Heart left ventricle (tissue), 13 donors: Measurements from ENCODE around the gene SUGCT.
"Not testable (repeated sequence)": the region's sequence is repeated elsewhere in the genome, so short reads cannot be mapped to it uniquely, and the experiment has no call there.

ENCODE experiments used
- POLR2A ChIP-seq, 2 donors: fragments of 450-650 bp; IDR thresholded peaks; one replicate each; pipeline ENCODE4 v1.6.1; 2017; ENCODE audit warnings: antibody characterized with exemption in 2 of 2, mild to moderate bottlenecking in 2 of 2, moderate library complexity in 2 of 2
- TF ChIP-seq, protein P1 (sequence below), 12 donors: fragments of 200-600 bp; sonication (generic) in 4 of 12; IDR thresholded peaks; one replicate each; pipeline versions ENCODE4 v1.5.0 to v1.8.0; 2018 to 2022; ENCODE audit warnings: antibody characterized with exemption in 12 of 12, mild to moderate bottlenecking in 5 of 12
- donor health status: ischemic (EF 13 %, LVEDD 7.1; RV severe dilation, severe dysfunction).
- donor health status: DM: no; HTN: yes; CAD: no.
- donor health status: DM: no; HTN: no; CAD: no.
- donor health status: ischemic (EF 25% LVEDD 6.9; RV normal size, moderate dysfunction).
- donor health status: ischemic (EF 25% LVEDD 5.7; RV mildly dilated, moderate dysfunction).
- donor health status: ischemic (EF 35%, LVEDD 5.7; RV mildly dilated, moderate dysfunction).
- donor health status: nonischemic (EF 11% LVEDD 7.7; RV severe dilation, severe dysfunction).
- donor health status: DM: yes; HTN: yes; CAD: no.
- donor health status: PGD.
- donor health status: ischemic (EF 29% LVEDD 5.4; RV normal size, mild dysfunction).
- donor health status: nonischemic (EF 23%, LVEDD 6.1; RV moderate dilation, normal function).

DNA sequence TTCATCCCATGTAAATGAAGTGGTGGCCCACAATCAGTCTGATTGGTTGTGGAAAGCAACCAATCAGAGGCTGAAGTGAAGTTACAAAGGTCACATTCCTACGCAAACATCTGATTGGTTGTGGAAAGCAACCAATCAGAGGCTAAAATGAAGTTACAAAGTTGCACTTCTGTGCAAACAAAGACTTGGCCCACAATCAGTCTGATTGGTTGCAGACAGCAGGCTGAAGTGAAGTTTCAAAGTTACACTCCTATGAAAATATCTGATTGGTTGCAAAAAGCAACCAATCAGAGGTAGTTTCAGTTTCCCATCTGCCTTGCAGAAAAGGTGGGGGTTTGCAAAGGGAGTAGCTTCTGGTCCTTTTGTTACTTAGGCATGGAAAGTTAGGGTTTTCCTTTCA, 492.6 kb downstream of the SUGCT start:
- TF ChIP-seq, protein P1, sequence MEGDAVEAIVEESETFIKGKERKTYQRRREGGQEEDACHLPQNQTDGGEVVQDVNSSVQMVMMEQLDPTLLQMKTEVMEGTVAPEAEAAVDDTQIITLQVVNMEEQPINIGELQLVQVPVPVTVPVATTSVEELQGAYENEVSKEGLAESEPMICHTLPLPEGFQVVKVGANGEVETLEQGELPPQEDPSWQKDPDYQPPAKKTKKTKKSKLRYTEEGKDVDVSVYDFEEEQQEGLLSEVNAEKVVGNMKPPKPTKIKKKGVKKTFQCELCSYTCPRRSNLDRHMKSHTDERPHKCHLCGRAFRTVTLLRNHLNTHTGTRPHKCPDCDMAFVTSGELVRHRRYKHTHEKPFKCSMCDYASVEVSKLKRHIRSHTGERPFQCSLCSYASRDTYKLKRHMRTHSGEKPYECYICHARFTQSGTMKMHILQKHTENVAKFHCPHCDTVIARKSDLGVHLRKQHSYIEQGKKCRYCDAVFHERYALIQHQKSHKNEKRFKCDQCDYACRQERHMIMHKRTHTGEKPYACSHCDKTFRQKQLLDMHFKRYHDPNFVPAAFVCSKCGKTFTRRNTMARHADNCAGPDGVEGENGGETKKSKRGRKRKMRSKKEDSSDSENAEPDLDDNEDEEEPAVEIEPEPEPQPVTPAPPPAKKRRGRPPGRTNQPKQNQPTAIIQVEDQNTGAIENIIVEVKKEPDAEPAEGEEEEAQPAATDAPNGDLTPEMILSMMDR (IDR thresholded peaks at IDR 0.05), result not testable (repeated sequence)
- not testable (repeated sequence) for TF ChIP-seq POLR2A (IDR thresholded peaks at IDR 0.05)
